HG03175 (cell line): Measurements from ENCODE around the gene SLX1A.
"Not testable (repeated sequence)": the region's sequence is repeated elsewhere in the genome, so short reads cannot be mapped to it uniquely, and the experiment has no call there.

Source experiments
- ATAC-seq: cut with Tn5 transposase; IDR thresholded peaks from one replicate; pipeline ENCODE4 v1.9.1; 2021; ENCODE audit warnings: mild to moderate bottlenecking, moderate library complexity; ENCODE audit not compliant: unreplicated experiment

The SLX1A gene

DNA sequence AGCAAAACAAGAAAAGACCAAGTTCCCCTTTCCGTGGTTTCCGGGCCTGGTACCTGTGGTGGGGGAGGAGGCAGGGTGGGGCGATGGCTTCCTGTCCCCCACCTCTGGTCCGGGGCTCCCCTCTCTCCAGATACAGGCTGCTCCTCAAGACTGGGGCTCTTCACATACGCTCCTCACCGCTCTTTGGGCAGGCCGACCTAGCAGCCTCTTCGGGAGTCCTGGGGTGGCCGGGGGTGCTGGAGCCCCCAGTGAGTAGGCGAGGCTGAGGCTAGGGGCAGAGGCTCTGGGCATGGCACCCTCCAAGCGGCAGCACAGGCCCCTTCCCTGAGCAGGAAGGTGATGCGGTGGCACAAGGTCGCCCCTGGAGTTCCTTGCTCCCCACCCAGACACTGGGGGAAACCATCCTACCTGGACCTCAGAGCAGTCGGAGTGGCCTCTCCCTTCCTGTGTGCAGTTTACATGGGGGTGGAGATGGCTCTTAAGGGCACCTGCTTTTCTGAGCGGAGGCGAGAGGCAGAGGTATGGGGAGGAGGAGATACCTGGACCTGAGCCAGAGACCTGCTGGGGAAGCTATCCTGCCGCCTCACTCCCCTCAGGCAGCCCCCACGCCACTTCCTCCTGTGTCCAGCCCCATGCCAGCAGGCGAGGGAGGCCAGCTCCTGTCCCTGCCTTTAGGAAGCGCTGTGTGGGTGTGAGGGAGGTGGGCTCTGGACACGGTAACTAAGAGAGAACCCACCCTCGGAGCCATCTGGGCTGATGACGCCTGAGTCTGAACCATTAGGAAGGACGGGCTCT, 9.4 kb upstream of the SLX1A start:
- ATAC-seq = peak; percentile 36

DNA sequence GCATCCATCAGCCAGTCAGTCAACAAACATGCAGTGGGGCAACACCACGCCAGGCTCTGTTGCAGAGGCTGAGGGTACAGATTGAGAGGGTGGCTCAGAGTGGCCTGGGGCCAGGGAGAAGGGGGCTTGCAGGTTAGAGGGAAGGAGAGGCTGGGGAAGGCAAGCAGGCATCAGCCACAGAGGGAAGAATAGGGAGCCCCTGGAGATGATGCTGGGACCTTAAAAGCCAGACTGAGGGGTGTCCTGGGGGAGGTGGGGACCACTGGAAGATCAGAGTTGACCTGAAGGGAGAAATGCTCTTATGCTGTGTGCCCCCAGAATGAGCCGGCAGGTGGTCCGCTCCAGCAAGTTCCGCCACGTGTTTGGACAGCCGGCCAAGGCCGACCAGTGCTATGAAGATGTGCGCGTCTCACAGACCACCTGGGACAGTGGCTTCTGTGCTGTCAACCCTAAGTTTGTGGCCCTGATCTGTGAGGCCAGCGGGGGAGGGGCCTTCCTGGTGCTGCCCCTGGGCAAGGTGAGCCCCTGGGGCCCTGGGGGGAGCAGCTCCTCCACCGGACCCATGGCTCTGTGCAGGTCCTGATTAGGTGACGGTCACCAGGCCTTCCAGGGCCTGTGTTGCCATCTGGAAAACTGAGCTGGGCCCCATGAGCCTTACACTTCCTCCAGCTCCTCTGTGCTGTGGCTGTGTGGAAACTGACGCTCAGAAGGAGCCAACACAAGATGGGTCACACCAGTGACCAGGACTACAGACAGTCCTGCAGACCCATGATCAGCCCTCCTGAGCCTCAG, 8.6 kb upstream of the SLX1A start:
- no peak for ATAC-seq

DNA sequence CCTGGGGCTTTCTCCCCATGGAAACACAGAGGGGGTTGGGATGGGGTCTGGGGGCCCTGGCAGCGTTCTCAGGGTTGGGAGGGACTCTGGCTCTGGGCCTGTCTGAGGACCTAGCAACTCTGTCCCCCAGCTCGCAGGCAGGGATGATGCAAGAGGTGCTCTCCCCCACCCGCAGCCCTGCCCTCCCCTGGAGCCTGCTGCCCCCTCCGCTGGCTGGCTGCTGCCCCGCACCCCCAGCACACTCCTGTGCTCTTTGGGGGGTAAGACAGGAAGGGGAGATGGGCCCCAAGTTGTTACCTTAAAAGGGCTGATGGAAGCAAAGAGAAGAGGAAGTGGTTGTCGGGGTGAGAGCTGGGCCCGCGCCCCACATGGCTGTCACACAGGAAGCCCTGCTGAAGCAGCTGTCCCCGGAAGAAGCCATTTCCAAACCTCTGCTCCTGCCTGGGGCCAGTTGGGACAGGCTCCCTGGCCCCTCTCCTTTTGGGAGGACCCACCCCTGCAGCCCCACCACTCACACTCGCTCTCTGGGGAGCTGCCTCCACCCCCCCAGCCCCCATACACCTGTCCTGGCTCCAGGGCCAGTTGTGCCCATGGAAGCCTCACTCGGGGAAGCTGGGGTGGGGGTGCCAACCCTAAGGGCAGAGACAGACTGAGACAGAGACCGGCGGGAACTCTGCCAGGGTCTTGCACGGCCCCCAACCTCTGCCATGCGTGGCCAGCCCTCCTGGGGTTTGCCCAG, 7.8 kb upstream of the SLX1A start:
- ATAC-seq = peak; percentile 34

- ATAC-seq = no peak
These were observed 7.3 kb upstream of the SLX1A start for GRCh38 chr16:30186444-30186781.

- no peak for ATAC-seq
These were observed 6.7 kb upstream of the SLX1A start for GRCh38 chr16:30186782-30187555.

DNA sequence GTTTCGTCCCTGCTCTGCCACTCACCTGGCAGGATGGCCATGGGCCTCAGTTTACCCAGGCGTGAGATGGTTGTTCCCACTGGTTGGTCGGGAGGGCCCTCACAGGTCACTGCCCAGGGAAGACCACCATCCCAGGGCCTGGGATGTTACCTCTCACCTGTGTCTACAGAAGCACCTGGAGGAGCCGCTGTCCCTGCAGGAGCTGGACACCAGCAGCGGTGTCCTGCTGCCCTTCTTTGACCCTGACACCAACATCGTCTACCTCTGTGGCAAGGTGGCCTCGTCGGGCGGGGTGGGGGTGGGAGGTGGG, 6.2 kb upstream of the SLX1A start:
- ATAC-seq = no peak

DNA sequence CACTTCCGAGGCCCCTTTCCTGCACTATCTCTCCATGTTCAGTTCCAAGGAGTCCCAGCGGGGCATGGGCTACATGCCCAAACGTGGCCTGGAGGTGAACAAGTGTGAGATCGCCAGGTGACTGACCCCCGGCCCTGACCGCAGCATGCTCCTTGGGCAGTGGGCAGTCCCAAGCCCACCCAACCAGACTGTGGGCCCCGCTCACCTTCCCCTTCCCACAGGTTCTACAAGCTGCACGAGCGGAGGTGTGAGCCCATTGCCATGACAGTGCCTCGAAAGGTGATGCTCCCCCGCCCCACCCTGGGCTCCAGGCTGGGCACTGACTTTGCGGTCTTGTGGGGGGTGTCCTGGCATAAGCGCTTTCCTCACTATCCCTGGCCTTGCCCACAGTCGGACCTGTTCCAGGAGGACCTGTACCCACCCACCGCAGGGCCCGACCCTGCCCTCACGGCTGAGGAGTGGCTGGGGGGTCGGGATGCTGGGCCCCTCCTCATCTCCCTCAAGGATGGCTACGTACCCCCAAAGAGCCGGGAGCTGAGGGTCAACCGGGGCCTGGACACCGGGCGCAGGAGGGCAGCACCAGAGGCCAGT, 5.6 kb upstream of the SLX1A start:
- no peak for ATAC-seq

GRCh38 chr16:30191158-30191557, 2.5 kb upstream of the SLX1A start:
- not testable (repeated sequence) for ATAC-seq

- peak; percentile 5 for ATAC-seq
These were observed 577 bp upstream of the SLX1A start for GRCh38 chr16:30193098-30193497.

- ATAC-seq = peak; percentile 66
These were observed 674 bp downstream of the SLX1A start for GRCh38 chr16:30194172-30194925.

GRCh38 chr16:30197001-30197400, 3.3 kb downstream of the SLX1A start:
- not testable (repeated sequence) for ATAC-seq

GRCh38 chr16:30199049-30199448, 5.4 kb downstream of the SLX1A start, which contains the start of gene SULT1A3:
Gene SULT1A3, plus strand, starts transcription at chr16:30199255. Its CDS starts 1,474 bp downstream, at chr16:30200729.
- ATAC-seq = not testable (repeated sequence)

GRCh38 chr16:30199608-30200343, 6.1 kb downstream of the SLX1A start:
- ATAC-seq = not testable (repeated sequence)

- not testable (repeated sequence) for ATAC-seq
These were observed 12.0 kb downstream of the SLX1A start for GRCh38 chr16:30205541-30206236.

GRCh38 chr16:30206252-30206651, 12.6 kb downstream of the SLX1A start:
- not testable (repeated sequence) for ATAC-seq

DNA sequence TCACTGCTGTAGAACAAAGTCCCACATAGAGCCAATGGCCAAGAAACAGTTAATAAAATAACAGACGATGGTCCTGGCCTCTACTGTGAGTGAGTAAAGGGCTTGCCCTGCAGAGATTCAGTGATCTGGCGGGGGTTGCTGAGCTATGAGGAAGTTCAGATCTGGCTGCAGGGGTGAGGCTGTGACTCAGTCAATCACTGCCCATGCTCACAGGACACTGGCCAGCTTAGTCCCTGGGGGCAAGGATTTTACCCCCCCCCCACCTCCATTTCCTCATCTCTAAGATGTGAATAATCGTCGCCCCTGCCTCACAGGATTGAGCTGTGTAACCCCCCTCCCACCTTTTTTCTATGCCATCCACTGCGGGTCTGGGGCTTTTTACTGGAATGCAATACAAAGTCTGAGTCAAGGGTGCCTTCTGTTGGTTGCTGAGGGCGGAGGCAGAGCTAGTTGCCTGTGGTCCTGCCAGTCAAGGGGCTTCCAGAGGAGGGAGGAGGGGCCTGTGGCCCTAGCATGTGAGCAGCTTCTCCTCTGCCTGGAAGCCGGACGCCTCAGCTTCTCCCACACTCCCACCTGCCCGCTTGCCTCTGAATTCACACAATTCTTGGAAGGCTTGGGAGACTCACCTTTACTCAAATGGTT, 13.5 kb downstream of the SLX1A start:
- not testable (repeated sequence) for ATAC-seq

DNA sequence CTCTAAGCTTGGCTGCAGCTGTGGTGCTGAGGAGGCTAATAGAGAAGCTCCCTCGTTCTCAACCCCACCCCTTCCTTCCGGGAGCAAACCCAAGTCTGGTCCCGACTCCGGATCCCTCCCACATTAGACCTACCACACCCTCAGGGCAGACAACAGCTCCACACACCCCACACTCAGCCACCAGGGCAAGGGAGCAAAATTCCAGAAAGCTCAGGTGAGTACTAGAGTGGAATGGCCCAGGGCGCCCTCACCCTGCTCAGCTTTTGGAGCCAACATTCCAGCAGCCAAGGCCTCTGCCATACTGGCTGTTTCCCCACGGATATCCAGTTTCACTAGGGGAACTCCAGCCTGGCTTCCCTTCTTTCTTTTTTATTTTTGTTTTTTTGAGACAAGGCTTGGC, 15.4 kb downstream of the SLX1A start:
- not testable (repeated sequence) for ATAC-seq

DNA sequence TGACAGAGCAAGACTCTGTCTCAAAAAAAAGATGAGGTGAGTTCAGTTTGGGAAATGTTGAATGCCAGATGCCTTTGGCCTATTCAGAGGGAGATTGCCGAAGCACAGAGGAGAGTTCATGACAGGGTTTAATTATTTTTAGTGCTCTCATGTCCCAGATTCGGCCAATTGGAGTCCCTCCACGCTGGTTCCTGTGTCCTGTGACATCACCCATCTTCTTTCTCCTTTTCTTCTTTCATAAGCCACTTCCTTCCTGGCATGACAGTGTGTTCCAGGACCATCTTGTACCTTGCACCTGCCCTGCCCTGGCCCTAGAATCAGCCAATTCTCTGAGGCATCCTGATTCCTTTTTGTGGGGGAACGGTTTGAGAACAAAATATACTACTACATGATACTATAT, 17.7 kb downstream of the SLX1A start:
- not testable (repeated sequence) for ATAC-seq
